IgD-negative memory B cell (primary cell): Measurements from ENCODE around the gene PRKCE. TPM values are rescaled to one million over a fixed set of nuclear protein-coding genes. Genes with fewer than 3 reads are reported as not detected.
"Not testable (repeated sequence)": the region's sequence is repeated elsewhere in the genome, so short reads cannot be mapped to it uniquely, and the experiment has no call there.

ENCODE experiments used
- H3K27ac Mint-ChIP-seq, 3 donors: one replicate each; pipeline ENCODE4 v1.8.0; 2020 to 2022; ENCODE audit warnings: mild to moderate bottlenecking in 3 of 3, mixed read lengths in 3 of 3, moderate library complexity in 1 of 3
- H3K27me3 Mint-ChIP-seq: one replicate; pipeline ENCODE4 v1.8.0; 2021; ENCODE audit warnings: mixed read lengths
- H3K36me3 Mint-ChIP-seq: one replicate; pipeline ENCODE4 v1.8.0; 2020; ENCODE audit warnings: mild to moderate bottlenecking, mixed read lengths
- H3K4me1 Mint-ChIP-seq, 3 donors: one replicate each; pipeline ENCODE4 v1.8.0; 2020 to 2022; ENCODE audit warnings: mixed read lengths in 3 of 3, mild to moderate bottlenecking in 1 of 3
- H3K4me3 Mint-ChIP-seq, 4 donors: one replicate each; pipeline ENCODE4 v1.8.0; 2020 to 2022; ENCODE audit warnings: mild to moderate bottlenecking in 4 of 4, mixed read lengths in 4 of 4, moderate library complexity in 3 of 4
- H3K9me3 Mint-ChIP-seq, 3 donors: one replicate each; pipeline ENCODE4 v1.8.0; 2020 to 2021; ENCODE audit warnings: mixed read lengths in 3 of 3, mild to moderate bottlenecking in 1 of 3
- polyA plus RNA-seq: library from polyadenylated mRNA; unstranded; fragments of 300-500 nt; fragmentation: Illumina TruSeq; gene quantifications from one replicate; pipeline ENCODE4 v1.2.3, GENCODE V29; 2021

PRKCE gene
- polyA plus RNA-seq, 1 donor from 2014 or later, result 12.7 TPM

DNA sequence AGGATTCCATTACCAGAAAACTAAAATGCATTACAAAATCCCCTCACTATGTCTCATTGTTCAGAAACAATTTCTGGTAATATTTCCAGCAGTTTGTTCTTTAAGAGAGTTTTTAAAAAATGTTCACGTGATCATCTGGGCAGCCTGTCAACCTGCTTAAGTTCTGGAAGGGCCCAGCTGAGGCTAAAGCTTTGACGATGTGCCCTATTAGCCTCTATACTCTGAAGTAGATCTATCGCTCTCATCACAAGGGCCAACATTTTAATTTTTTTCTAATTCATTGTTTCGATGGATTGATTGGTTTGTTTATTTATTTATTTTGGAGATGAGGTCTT lies 205.8 kb downstream of the PRKCE start:
- Mint-ChIP-seq H3K4me3 (no peak overlapping the region), H3K9me3 (no peaks in the 10 kb centered on the region), H3K36me3 (no peaks in the 10 kb centered on the region), H3K27ac (peak overlapping the region in 1 of 3 donors; percentile 20), H3K27me3 (no peaks in the 10 kb centered on the region), H3K4me1 (peaks cover 26 to 39% (median 28%) of the 10 kb centered on the region in 3 donors)

DNA sequence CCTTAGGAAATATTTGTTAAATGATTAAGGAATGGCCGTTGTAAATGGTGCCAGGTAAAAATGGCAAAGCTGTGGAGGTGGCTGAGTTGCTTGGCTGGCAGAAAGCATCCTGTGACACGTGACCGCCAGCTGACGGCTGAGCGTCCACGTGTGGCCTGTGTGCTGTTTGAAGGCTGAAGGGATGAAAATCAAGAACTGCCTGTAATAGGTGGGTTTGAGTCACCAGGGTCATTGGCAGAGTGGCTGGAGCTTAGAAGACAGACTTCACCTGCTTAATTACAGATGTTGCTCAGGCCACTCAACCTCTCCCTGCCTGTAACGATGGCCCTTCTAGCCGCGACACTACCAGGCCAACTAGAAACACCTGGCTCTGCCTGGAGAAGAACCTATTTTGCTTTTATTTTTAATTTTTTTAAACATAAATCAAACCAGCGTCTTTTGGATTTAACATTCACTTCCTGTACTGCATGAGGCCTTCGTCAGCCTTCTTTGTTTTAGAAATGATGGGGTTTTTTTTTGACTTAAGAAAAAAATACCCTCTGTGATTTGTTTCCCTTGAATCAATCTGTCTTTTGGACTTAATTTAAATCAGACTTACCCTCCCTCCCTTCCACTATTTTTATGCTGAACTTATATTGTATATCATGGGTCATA lies 206.5 kb downstream of the PRKCE start:
- no peaks in the 10 kb centered on the region for H3K9me3 Mint-ChIP-seq
- peak overlapping the region in 1 of 4 donors; percentile 10 for H3K4me3 Mint-ChIP-seq
- H3K27me3 Mint-ChIP-seq, result no peaks in the 10 kb centered on the region
- no peak overlapping the region for H3K27ac Mint-ChIP-seq
- H3K36me3 Mint-ChIP-seq, result no peaks in the 10 kb centered on the region
- H3K4me1 Mint-ChIP-seq, result peaks cover 21 to 34% (median 22%) of the 10 kb centered on the region in 3 donors

GRCh38 chr2:45858872-45859271 lies 207.4 kb downstream of the PRKCE start:
- H3K4me3 Mint-ChIP-seq, H3K36me3 Mint-ChIP-seq, H3K27ac Mint-ChIP-seq, H3K27me3 Mint-ChIP-seq, H3K9me3 Mint-ChIP-seq: not testable (repeated sequence)
- peaks cover 21 to 34% (median 22%) of the 10 kb centered on the region in 3 donors for H3K4me1 Mint-ChIP-seq

- Mint-ChIP-seq H3K4me3 (peak overlapping the region in 1 of 4 donors; percentile 50), H3K36me3 (no peaks in the 10 kb centered on the region), H3K9me3 (no peaks in the 10 kb centered on the region), H3K27ac (no peak overlapping the region), H3K27me3 (no peaks in the 10 kb centered on the region), H3K4me1 (peaks cover 21 to 34% (median 22%) of the 10 kb centered on the region in 3 donors)
Measured at GRCh38 chr2:45859682-45860081, 208.2 kb downstream of the PRKCE start.

DNA sequence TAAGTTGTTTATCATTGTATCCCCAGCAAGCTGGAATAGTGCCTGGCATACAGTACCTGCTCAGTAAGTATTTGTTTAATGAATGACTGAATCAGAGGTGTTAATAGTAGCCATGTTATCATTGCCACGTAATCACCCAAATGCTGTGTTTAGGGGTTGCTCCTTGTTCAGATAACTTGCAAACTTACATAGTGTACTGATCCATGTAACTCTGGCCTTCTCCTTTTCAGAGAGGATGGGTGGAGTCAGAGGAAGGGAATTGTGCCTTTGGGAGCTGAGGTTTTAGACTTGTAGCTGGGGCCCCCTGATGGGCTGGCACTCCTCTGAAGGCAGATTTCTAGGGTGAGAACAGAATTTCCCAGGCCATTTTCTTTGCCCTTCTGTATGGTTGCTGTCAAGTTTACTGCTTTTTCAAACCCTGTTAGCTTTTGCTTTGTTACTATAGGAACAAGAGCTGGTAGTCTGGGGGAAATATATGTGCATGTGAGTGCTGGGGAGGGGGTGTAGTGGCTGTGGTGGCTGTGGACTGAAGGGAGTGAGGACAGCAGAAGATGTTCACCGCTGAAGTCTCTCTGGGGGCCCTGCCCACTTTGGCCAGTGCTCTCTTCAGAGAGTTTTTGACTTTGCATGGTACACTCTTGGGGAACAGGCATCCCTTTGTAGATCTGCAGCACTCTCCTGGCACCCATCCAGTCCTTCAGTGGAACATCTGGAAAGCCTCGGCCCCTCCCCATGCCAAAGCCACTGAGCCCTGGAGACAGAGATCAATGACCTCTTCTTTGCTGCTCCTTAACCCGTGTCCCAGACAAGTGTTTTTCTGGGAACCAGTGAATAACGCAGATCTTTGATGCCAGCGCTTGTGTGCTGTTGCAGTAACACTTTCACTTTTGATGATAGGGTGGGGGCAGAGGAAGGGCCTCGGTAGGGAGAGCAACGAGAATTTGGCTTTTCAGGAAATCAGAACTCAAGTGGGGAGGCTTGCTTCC lies 209.0 kb downstream of the PRKCE start:
- Mint-ChIP-seq H3K4me3 (peak overlapping the region; percentile 50 to 92 (median 85)), H3K27ac (peak overlapping the region; percentile 49 to 59 (median 51)), H3K4me1 (peaks cover 21 to 31% (median 22%) of the 10 kb centered on the region in 3 donors), H3K9me3 (no peaks in the 10 kb centered on the region), H3K36me3 (peaks cover 1% of the 10 kb centered on the region), H3K27me3 (no peaks in the 10 kb centered on the region)

GRCh38 chr2:45862843-45863242 lies 211.4 kb downstream of the PRKCE start:
- peaks cover 1% of the 10 kb centered on the region for H3K36me3 Mint-ChIP-seq
- H3K27ac Mint-ChIP-seq, result peak overlapping the region in 1 of 3 donors; percentile 7
- H3K4me1 Mint-ChIP-seq, result peaks cover 21 to 31% (median 25%) of the 10 kb centered on the region in 3 donors
- no peaks in the 10 kb centered on the region for H3K27me3 Mint-ChIP-seq
- H3K9me3 Mint-ChIP-seq, result no peaks in the 10 kb centered on the region
- H3K4me3 Mint-ChIP-seq, result no peak overlapping the region

- H3K27ac Mint-ChIP-seq, result no peak overlapping the region
- H3K9me3 Mint-ChIP-seq, result no peaks in the 10 kb centered on the region
- no peak overlapping the region for H3K4me3 Mint-ChIP-seq
- H3K4me1 Mint-ChIP-seq, result peaks cover 21 to 31% (median 25%) of the 10 kb centered on the region in 3 donors
- H3K27me3 Mint-ChIP-seq, result no peaks in the 10 kb centered on the region
- peaks cover 1% of the 10 kb centered on the region for H3K36me3 Mint-ChIP-seq
Measured at GRCh38 chr2:45864121-45864520, 212.6 kb downstream of the PRKCE start.

DNA sequence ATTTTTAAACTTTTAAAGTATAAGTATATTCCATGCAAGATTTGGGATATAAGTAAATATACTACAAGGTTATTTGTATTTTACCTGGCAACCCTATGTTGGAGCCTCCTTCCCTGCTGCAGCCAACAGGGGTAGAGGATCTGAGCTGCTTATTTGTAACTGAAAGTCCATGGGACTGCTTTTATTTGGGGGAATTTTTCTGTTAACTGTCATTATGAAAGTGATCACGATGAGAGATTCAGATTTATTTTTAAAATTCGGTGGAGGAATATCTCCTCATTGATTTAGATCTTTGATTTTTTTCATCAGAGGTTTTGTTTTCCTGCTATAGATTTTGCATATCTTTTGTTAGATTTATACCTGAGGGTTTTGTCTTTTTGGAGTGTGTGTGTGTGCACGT lies 215.9 kb downstream of the PRKCE start:
- Mint-ChIP-seq H3K27ac (peak overlapping the region in 1 of 3 donors; percentile 47), H3K4me3 (peak overlapping the region in 2 of 4 donors; percentile 2 to 47), H3K27me3 (no peaks in the 10 kb centered on the region), H3K9me3 (no peaks in the 10 kb centered on the region), H3K36me3 (peaks cover 8% of the 10 kb centered on the region), H3K4me1 (peaks cover 10 to 22% (median 11%) of the 10 kb centered on the region in 3 donors)

GRCh38 chr2:45867800-45868199 lies 216.3 kb downstream of the PRKCE start:
- Mint-ChIP-seq H3K4me3 (peak overlapping the region in 2 of 4 donors; percentile 47), H3K27ac (peak overlapping the region in 1 of 3 donors; percentile 47), H3K4me1 (peaks cover 11 to 22% (median 11%) of the 10 kb centered on the region in 3 donors)

GRCh38 chr2:45869165-45869501 lies 217.7 kb downstream of the PRKCE start:
- Mint-ChIP-seq H3K9me3 (no peaks in the 10 kb centered on the region), H3K27me3 (no peaks in the 10 kb centered on the region), H3K36me3 (peaks cover 11% of the 10 kb centered on the region), H3K27ac (no peak overlapping the region), H3K4me1 (peaks cover 11 to 22% (median 11%) of the 10 kb centered on the region in 3 donors), H3K4me3 (no peak overlapping the region)

More at GRCh38 chr2:45867800-45868199, 216.3 kb downstream of the PRKCE start:
- peaks cover 11% of the 10 kb centered on the region for H3K36me3 Mint-ChIP-seq
- no peaks in the 10 kb centered on the region for H3K27me3 Mint-ChIP-seq
- H3K9me3 Mint-ChIP-seq, result no peaks in the 10 kb centered on the region

- H3K4me1 Mint-ChIP-seq, result peaks cover 11 to 16% (median 11%) of the 10 kb centered on the region in 3 donors
- H3K4me3 Mint-ChIP-seq, result no peak overlapping the region
- no peaks in the 10 kb centered on the region for H3K27me3 Mint-ChIP-seq
- no peak overlapping the region for H3K27ac Mint-ChIP-seq
- H3K36me3 Mint-ChIP-seq, result peaks cover 11% of the 10 kb centered on the region
- peaks cover 0 to 7% (median 0%) of the 10 kb centered on the region in 3 donors for H3K9me3 Mint-ChIP-seq
Measured at GRCh38 chr2:45871025-45871424, 219.6 kb downstream of the PRKCE start.

DNA sequence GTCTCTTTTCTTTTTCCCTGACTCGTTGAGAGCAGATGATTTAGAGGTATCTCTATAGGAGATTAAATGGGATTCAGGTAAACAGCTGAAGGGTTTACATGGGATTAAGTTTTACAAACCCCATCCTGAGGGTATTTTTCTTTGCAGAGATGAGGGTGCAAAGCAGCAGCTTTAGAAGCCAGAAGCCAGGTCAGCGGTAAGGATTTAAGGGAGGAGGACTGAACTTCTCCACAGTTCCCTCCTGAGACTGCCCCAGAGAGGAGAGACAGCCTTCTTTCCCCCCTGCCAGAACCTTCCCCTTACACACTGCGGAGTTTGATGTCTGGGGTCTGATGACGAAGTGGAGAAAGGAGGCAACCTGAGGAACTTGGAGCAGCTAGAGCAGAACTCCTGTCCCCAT lies 220.1 kb downstream of the PRKCE start:
- no peak overlapping the region for H3K4me3 Mint-ChIP-seq
- H3K9me3 Mint-ChIP-seq, result peaks cover 0 to 12% (median 0%) of the 10 kb centered on the region in 3 donors
- peaks cover 11 to 16% (median 11%) of the 10 kb centered on the region in 3 donors for H3K4me1 Mint-ChIP-seq
- H3K36me3 Mint-ChIP-seq, result peaks cover 11% of the 10 kb centered on the region
- H3K27ac Mint-ChIP-seq, result no peak overlapping the region
- H3K27me3 Mint-ChIP-seq, result no peaks in the 10 kb centered on the region

GRCh38 chr2:45872211-45872610 lies 220.7 kb downstream of the PRKCE start:
- Mint-ChIP-seq H3K4me3 (peak overlapping the region in 2 of 4 donors; percentile 43 to 44), H3K27ac (no peak overlapping the region), H3K36me3 (peaks cover 11% of the 10 kb centered on the region), H3K9me3 (peaks cover 0 to 14% (median 0%) of the 10 kb centered on the region in 3 donors), H3K27me3 (no peaks in the 10 kb centered on the region), H3K4me1 (peaks cover 9 to 15% (median 11%) of the 10 kb centered on the region in 3 donors)

GRCh38 chr2:45874344-45874743 lies 222.9 kb downstream of the PRKCE start:
- Mint-ChIP-seq H3K36me3 (peaks cover 11% of the 10 kb centered on the region), H3K9me3 (peaks cover 0 to 18% (median 0%) of the 10 kb centered on the region in 3 donors), H3K27me3 (no peaks in the 10 kb centered on the region), H3K27ac (no peak overlapping the region), H3K4me1 (peaks cover 4 to 9% (median 5%) of the 10 kb centered on the region in 3 donors), H3K4me3 (no peak overlapping the region)

DNA sequence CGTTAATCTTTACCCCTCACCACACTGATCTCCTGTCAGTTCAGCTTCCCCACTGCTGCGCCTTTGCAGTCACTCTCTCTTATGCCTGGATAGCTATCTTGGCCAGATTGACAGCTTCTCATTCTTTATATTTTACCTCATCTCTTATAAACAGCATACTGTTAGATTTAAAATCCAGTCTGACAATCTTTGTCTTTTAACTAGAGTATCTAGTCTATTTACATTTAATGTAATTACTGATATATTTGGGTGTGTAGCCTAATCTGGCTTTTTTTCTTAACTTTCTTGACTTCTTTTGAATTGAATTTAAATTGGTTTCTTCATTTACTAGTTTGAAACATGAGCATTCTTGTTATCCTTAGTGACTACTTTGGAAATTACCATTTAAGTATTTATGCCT lies 225.1 kb downstream of the PRKCE start:
- Mint-ChIP-seq H3K36me3 (peaks cover 8% of the 10 kb centered on the region), H3K4me1 (peaks cover under 1 to 2% (median 1%) of the 10 kb centered on the region in 3 donors), H3K4me3 (no peak overlapping the region)

More for the DNA sequence above, 225.1 kb downstream of the PRKCE start:
- no peaks in the 10 kb centered on the region for H3K27me3 Mint-ChIP-seq
- peak overlapping the region in 1 of 3 donors; percentile 11 for H3K27ac Mint-ChIP-seq
- H3K9me3 Mint-ChIP-seq, result peaks cover 0 to 18% (median 0%) of the 10 kb centered on the region in 3 donors
